ENCODE data around the gene PRPF40B. TPM values are rescaled to one million over a fixed set of nuclear protein-coding genes. Genes with fewer than 3 reads are reported as not detected.
A peak's percentile ranks its signal among the peaks of the same experiment; 100 is the strongest.

Gene PRPF40B
- polyA plus RNA-seq, 2 of the 4 experiments (the other 2 are of a cell fraction): 15.0 to 17.0 TPM

GRCh38 chr12:49582201-49582600 is 41.2 kb upstream of the PRPF40B start:
- Histone ChIP-seq H3K27ac (no peak overlapping the region), H3K4me3 (no peak overlapping the region), H3K4me1 (peaks cover 16% of the 10 kb centered on the region; the same call in 2 of the 3 replicates), H3K9me3 (no peaks in the 10 kb centered on the region), H3K4me2 (no peak overlapping the region)
- WGBS (ENCODE audit: missing lambda C conversion rate): 95% methylated on average over 1 of the region's 1 CpG
- no peak for FAIRE-seq
- CTCF ChIA-PET: interaction anchor here (0.7 to 10.3 kb wide), 15 partner anchors 11 to 289 kb away, joined by 3 to 111 read pairs (median 13); partner anchors contain the start of genes DNAJC22 and FAM186B
- TF ChIP-seq CHD4 (IDR thresholded peaks at IDR 0.05; ENCODE audit: borderline replicate concordance): no peak
- TF ChIP-seq NFE2L2 (conservative IDR thresholded peaks at IDR 0.05; ENCODE audit: low read length): no peak
- no peak for TF ChIP-seq HOXB13 (CRISPR knock-in tag; IDR thresholded peaks at IDR 0.05; ENCODE audit: low read depth)
- no peak for TF ChIP-seq HES2 (IDR thresholded peaks at IDR 0.05)
- TF ChIP-seq USF2 (IDR thresholded peaks at IDR 0.05): no peak
- no peak for TF ChIP-seq PHF8 (IDR thresholded peaks at IDR 0.05; ENCODE audit: borderline replicate concordance, low read depth)
- no peak for TF ChIP-seq HOXB5 (CRISPR knock-in tag; IDR thresholded peaks at IDR 0.05)
- TF ChIP-seq KDM5A (IDR thresholded peaks at IDR 0.05): no peak
- TF ChIP-seq NPAS2 (CRISPR knock-in tag; IDR thresholded peaks at IDR 0.05; ENCODE audit: borderline replicate concordance): no peak
- no peak for TF ChIP-seq ELK1 (IDR thresholded peaks at IDR 0.05; ENCODE audit: low read depth, low read length)
- no peak for TF ChIP-seq CBX2 (IDR thresholded peaks at IDR 0.05; ENCODE audit: borderline replicate concordance, low read depth)
- no peak for TF ChIP-seq RNF2 (IDR thresholded peaks at IDR 0.05; ENCODE audit: borderline replicate concordance, low read depth)
- TF ChIP-seq EHF (CRISPR knock-in tag; IDR thresholded peaks at IDR 0.05): no peak
- TF ChIP-seq MAZ (IDR thresholded peaks at IDR 0.05; ENCODE audit: borderline replicate concordance, low read depth, low read length): no peak
- TF ChIP-seq MAX (IDR thresholded peaks at IDR 0.05): no peak
- no peak for TF ChIP-seq HDAC2 (IDR thresholded peaks at IDR 0.05)
- POLR2A ChIA-PET: interaction anchor here (1.7 kb wide), 1 partner anchor 15 kb away, joined by 6 read pairs; the partner anchor contains the start of gene MCRS1
- no peak for DNase-seq (ENCODE audit: low read depth in 1 of 2, low spot score in 1 of 2)
- no peak for ATAC-seq

- FAIRE-seq (no peak), ATAC-seq (no peak), DNase-seq (ENCODE audit: low read depth in 1 of 2, low spot score in 1 of 2) (no peak)
- TF ChIP-seq HOXB5 (CRISPR knock-in tag; IDR thresholded peaks at IDR 0.05) (no peak), ELK1 (IDR thresholded peaks at IDR 0.05; ENCODE audit: low read depth, low read length) (no peak), RFX5 (IDR thresholded peaks at IDR 0.05) (no peak), HOXA7 (CRISPR knock-in tag; IDR thresholded peaks at IDR 0.05) (no peak), E2F6 (IDR thresholded peaks at IDR 0.05; ENCODE audit: borderline replicate concordance, low read depth) (no peak), CBX8 (IDR thresholded peaks at IDR 0.05) (no peak), HOXB13 (CRISPR knock-in tag; IDR thresholded peaks at IDR 0.05; ENCODE audit: low read depth) (no peak), CHD2 (IDR thresholded peaks at IDR 0.05; ENCODE audit: low read length, partially characterized antibody) (no peak), RCOR1 (IDR thresholded peaks at IDR 0.05; ENCODE audit: low read depth, low read length) (no peak), MAZ (IDR thresholded peaks at IDR 0.05; ENCODE audit: borderline replicate concordance, low read depth, low read length) (no peak), RAD21 (conservative IDR thresholded peaks at IDR 0.05 in 1 of 2, IDR thresholded peaks at IDR 0.05 in 1 of 2) (no peak), NR3C1 (IDR thresholded peaks at IDR 0.05) (no peak)
- ChIA-PET POLR2A (interaction anchor here (1.7 kb wide), 1 partner anchor 15 kb away, joined by 6 read pairs; the partner anchor contains the start of gene MCRS1), CTCF (interaction anchor here (1.0 to 10.3 kb wide), 8 partner anchors 12 to 290 kb away, joined by 3 to 111 read pairs (median 36); partner anchors contain the start of gene DNAJC22)
- Histone ChIP-seq H3K4me1 (peaks cover 16% of the 10 kb centered on the region; the same call in 2 of the 3 replicates), H3K27ac (no peak overlapping the region), H3K4me3 (no peak overlapping the region), H3K9me3 (no peaks in the 10 kb centered on the region), H3K4me2 (peak overlapping the region; percentile 30; the same call in 2 of the 3 replicates)
- 27% methylated on average over 4 of the region's 4 CpGs for WGBS (ENCODE audit: missing lambda C conversion rate)
Measured at GRCh38 chr12:49582850-49583249, 40.5 kb upstream of the PRPF40B start.

All from A549 (cell line).